ENCODE data around the gene MAPKAPK3. TPM values are rescaled to one million over a fixed set of nuclear protein-coding genes. Genes with fewer than 3 reads are reported as not detected.

The MAPKAPK3 gene
- total RNA-seq, 4 donors from 2014 or later: 25.4 to 54.6 (median 41.0) TPM

- ATAC-seq (ENCODE audit: low FRiP score) (no peak), DNase-seq (ENCODE audit: low spot score) (no peak)
- TF ChIP-seq CTCF (IDR thresholded peaks at IDR 0.05): no peak
Measured at GRCh38 chr3:50689558-50689957, 72.6 kb downstream of the MAPKAPK3 start.

- TF ChIP-seq CTCF (IDR thresholded peaks at IDR 0.05): no peak
- DNase-seq (ENCODE audit: low spot score) (no peak), ATAC-seq (ENCODE audit: low FRiP score) (no peak)
Measured at GRCh38 chr3:50695031-50695430, 78.1 kb downstream of the MAPKAPK3 start.

- no peak for ATAC-seq (ENCODE audit: low FRiP score)
- no peak for TF ChIP-seq CTCF (IDR thresholded peaks at IDR 0.05)
- no peak for DNase-seq (ENCODE audit: low spot score)
Measured at GRCh38 chr3:50696276-50696675, 79.3 kb downstream of the MAPKAPK3 start.

- no peak for TF ChIP-seq CTCF (IDR thresholded peaks at IDR 0.05)
- ATAC-seq (ENCODE audit: low FRiP score): no peak
- DNase-seq (ENCODE audit: low spot score): no peak
Measured at GRCh38 chr3:50698269-50698668, 81.3 kb downstream of the MAPKAPK3 start.

Small RNAs within 50 kb of the gene (small RNA-seq; reads per million reads assigned to genes)
- gene MIR4787 (not detected), gene PPIAP69 (not detected)

Other genes with a start within 250 kb of the MAPKAPK3 start
- 1 to 10 TPM in 1 of 4 donors, under 1 TPM in 3; 0.19 to 3.6 (median 0.94) TPM for gene CACNA2D2, start 113.5 kb upstream of the MAPKAPK3 start, total RNA-seq
- gene C3orf18, start 49.4 kb upstream of the MAPKAPK3 start, total RNA-seq: 10 to 100 TPM in 1 of 4 donors, 1 to 10 TPM in 3; 4.4 to 11.1 (median 9.2) TPM
- gene HEMK1, start 47.6 kb upstream of the MAPKAPK3 start, total RNA-seq: 1 to 10 TPM; 4.8 to 8.3 (median 6.7) TPM
- gene CISH, start 5.4 kb upstream of the MAPKAPK3 start, total RNA-seq: 10 to 100 TPM; 10.4 to 27.9 (median 17.9) TPM
- 1 to 10 TPM in 3 of 4 donors, under 1 TPM in 1; 0.16 to 2.5 (median 1.4) TPM for gene DOCK3, start 57.8 kb downstream of the MAPKAPK3 start, total RNA-seq